Measurements from ENCODE around the gene C1orf159. TPM values are rescaled to one million over a fixed set of nuclear protein-coding genes. Genes with fewer than 3 reads are reported as not detected.

C1orf159 gene
- total and polyA plus RNA-seq, 12 donors, result 2.9 to 14.0 (median 4.1) TPM

GRCh38 chr1:1085171-1085841 is 30.6 kb downstream of the C1orf159 start:
- 90 to 92% methylated on average over 30 of the region's 30 CpGs for WGBS, 2 donors
- Histone ChIP-seq H3K27ac (no peak overlapping the region), H3K36me3 (peaks cover 0 to 4% (median 0%) of the 10 kb centered on the region in 9 donors), H3K4me1 (peaks cover 0 to 2% (median 1%) of the 10 kb centered on the region in 9 donors), H3K27me3 (peaks cover 0 to 1% (median 0%) of the 10 kb centered on the region in 7 donors), H3K9me3 (no peaks in the 10 kb centered on the region), H3K4me3 (no peak overlapping the region)
- ATAC-seq (peak in 1 of 8 donors; percentile 5), DNase-seq (peak in 1 of 2 donors; percentile 2)
- intact Hi-C loops (cut with DNase I), result no loop called here
- TF ChIP-seq CTCF (IDR thresholded peaks at IDR 0.05), result no peak

- 95% methylated on average over 38 of the region's 38 CpGs for WGBS, 2 donors
Measured at GRCh38 chr1:1084372-1085170, 31.3 kb downstream of the C1orf159 start.

GRCh38 chr1:1083416-1084371 is 32.2 kb downstream of the C1orf159 start:
- Histone ChIP-seq H3K9me3 (no peaks in the 10 kb centered on the region), H3K27ac (no peak overlapping the region), H3K4me1 (peaks cover 6 to 13% (median 12%) of the 10 kb centered on the region in 9 donors), H3K36me3 (peaks cover 0 to 4% (median 0%) of the 10 kb centered on the region in 9 donors), H3K4me3 (no peak overlapping the region), H3K27me3 (peaks cover 0 to 12% (median 0%) of the 10 kb centered on the region in 7 donors)
- no peak for ATAC-seq
- intact Hi-C loops (cut with DNase I), result no loop called here
- DNase-seq, result no peak
- 92 to 95% methylated on average over 43 of the region's 43 CpGs for WGBS, 2 donors
- no peak for TF ChIP-seq CTCF (IDR thresholded peaks at IDR 0.05)

More at GRCh38 chr1:1084372-1085170, 31.3 kb downstream of the C1orf159 start:
- Histone ChIP-seq H3K27ac (no peak overlapping the region), H3K9me3 (no peaks in the 10 kb centered on the region), H3K36me3 (peaks cover 0 to 4% (median 0%) of the 10 kb centered on the region in 9 donors), H3K27me3 (peaks cover 0 to 8% (median 0%) of the 10 kb centered on the region in 7 donors), H3K4me3 (no peak overlapping the region), H3K4me1 (peaks cover 3 to 9% (median 8%) of the 10 kb centered on the region in 9 donors)
- intact Hi-C loops (cut with DNase I), result no loop called here
- DNase-seq (no peak), ATAC-seq (no peak)
- no peak for TF ChIP-seq CTCF (IDR thresholded peaks at IDR 0.05)

All from heart right ventricle (tissue), 16 donors.